Stimulated activated CD4-positive, alpha-beta T cell treated with anti-CD3 and anti-CD28 coated beads, Interleukin-4, amount 100 ng/mL, for 1 hour (primary cell): ENCODE measurements around the gene CD300LG.

Experiments
- DNase-seq: peaks from one replicate; pipeline ENCODE4 v3.0.0-alpha.2; 2020

The CD300LG gene

GRCh38 chr17:43909537-43910231 is 62.7 kb downstream of the CD300LG start:
- no peak for DNase-seq

- DNase-seq = no peak
Measured at GRCh38 chr17:43911904-43912303, 64.9 kb downstream of the CD300LG start.

DNA sequence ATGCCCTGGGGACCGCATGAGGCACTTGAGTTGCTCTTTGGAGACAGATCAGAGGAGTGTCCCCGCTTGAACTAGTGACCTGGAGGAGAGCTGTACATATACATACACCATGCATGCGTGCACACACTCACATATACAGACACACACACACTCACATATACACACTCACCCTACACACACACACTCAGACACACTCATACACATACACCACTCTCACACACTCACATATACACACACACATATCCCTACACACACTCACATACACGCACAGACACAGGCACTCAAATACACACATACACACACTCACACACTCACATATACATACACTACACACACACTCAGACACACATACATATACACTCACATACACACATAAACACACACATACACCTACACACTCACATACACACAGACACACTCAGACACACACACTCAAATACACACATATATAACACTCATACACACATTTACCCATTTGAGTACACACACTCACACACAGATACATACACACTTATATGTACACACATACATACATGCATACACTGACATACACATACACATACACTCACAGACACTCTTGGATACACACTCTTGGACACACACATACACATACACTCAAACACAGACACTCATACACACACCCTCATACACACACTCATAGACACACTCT is 65.8 kb downstream of the CD300LG start:
- no peak for DNase-seq
